Measurements from ENCODE around the gene PPP1R16B.

Gene PPP1R16B

GRCh38 chr20:38779247-38780097 is 26.0 kb upstream of the PPP1R16B start:
- peak; percentile 85 for DNase-seq (ENCODE audit: low read depth, low spot score)
- H3K9me3 ChIP-seq (ENCODE audit: insufficient read depth, low read length), result no peaks in the 10 kb centered on the region
- no peaks in the 10 kb centered on the region for H3K27me3 ChIP-seq (ENCODE audit: insufficient read depth, insufficient read length)
- H3K36me3 ChIP-seq (ENCODE audit: insufficient read depth, insufficient read length, low read length), result peaks cover 4% of the 10 kb centered on the region
- no peaks in the 10 kb centered on the region for H3K4me1 ChIP-seq (ENCODE audit: insufficient read depth, insufficient read length)
- TF ChIP-seq SUZ12 (IDR thresholded peaks at IDR 0.05; ENCODE audit: extremely low read depth, insufficient read depth, insufficient read length), result no peak
- TF ChIP-seq ZNF274 (IDR thresholded peaks at IDR 0.05; ENCODE audit: low read depth, low read length), result no peak
- H3K9ac ChIP-seq (ENCODE audit: insufficient read length, low read depth), result no peak overlapping the region
- H3K4me3 ChIP-seq (ENCODE audit: insufficient read length, low read depth), result no peak overlapping the region

GRCh38 chr20:38782275-38782674 is 23.2 kb upstream of the PPP1R16B start:
- Histone ChIP-seq H3K36me3 (ENCODE audit: insufficient read depth, insufficient read length, low read length) (no peaks in the 10 kb centered on the region), H3K9me3 (ENCODE audit: insufficient read depth, low read length) (0 out of 2 replicates have a peak, but pooled peaks cover under 1% of the 10 kb centered on the region), H3K4me1 (ENCODE audit: insufficient read depth, insufficient read length) (no peaks in the 10 kb centered on the region), H3K27me3 (ENCODE audit: insufficient read depth, insufficient read length) (no peaks in the 10 kb centered on the region), H3K4me3 (ENCODE audit: insufficient read length, low read depth) (no peak overlapping the region), H3K9ac (ENCODE audit: insufficient read length, low read depth) (no peak overlapping the region)
- no peak for DNase-seq (ENCODE audit: low read depth, low spot score)
- TF ChIP-seq ZNF274 (IDR thresholded peaks at IDR 0.05; ENCODE audit: low read depth, low read length), result no peak

- TF ChIP-seq ZNF274 (IDR thresholded peaks at IDR 0.05; ENCODE audit: low read depth, low read length) (no peak), SUZ12 (IDR thresholded peaks at IDR 0.05; ENCODE audit: extremely low read depth, insufficient read depth, insufficient read length) (no peak), YY1 (IDR thresholded peaks at IDR 0.05; ENCODE audit: insufficient read depth, insufficient read length) (no peak)
- no peaks in the 10 kb centered on the region for H3K4me1 ChIP-seq (ENCODE audit: insufficient read depth, insufficient read length)
- no peaks in the 10 kb centered on the region for H3K27me3 ChIP-seq (ENCODE audit: insufficient read depth, insufficient read length)
- DNase-seq (ENCODE audit: low read depth, low spot score), result no peak
- no peaks in the 10 kb centered on the region for H3K36me3 ChIP-seq (ENCODE audit: insufficient read depth, insufficient read length, low read length)
- peaks cover 10% of the 10 kb centered on the region; the same call in 1 of the 2 replicates for H3K9me3 ChIP-seq (ENCODE audit: insufficient read depth, low read length)
- H3K4me3 ChIP-seq (ENCODE audit: insufficient read length, low read depth), result no peak overlapping the region
- no peak overlapping the region for H3K9ac ChIP-seq (ENCODE audit: insufficient read length, low read depth)
Observed at GRCh38 chr20:38787870-38788269, 17.6 kb upstream of the PPP1R16B start.

GRCh38 chr20:38789503-38790199 is 15.8 kb upstream of the PPP1R16B start:
- no peak overlapping the region for H3K4me3 ChIP-seq (ENCODE audit: insufficient read length, low read depth)
- TF ChIP-seq YY1 (IDR thresholded peaks at IDR 0.05; ENCODE audit: insufficient read depth, insufficient read length), result no peak
- no peak for TF ChIP-seq ZNF274 (IDR thresholded peaks at IDR 0.05; ENCODE audit: low read depth, low read length)
- TF ChIP-seq SUZ12 (IDR thresholded peaks at IDR 0.05; ENCODE audit: extremely low read depth, insufficient read depth, insufficient read length), result no peak
- peaks cover 10% of the 10 kb centered on the region; the same call in 1 of the 2 replicates for H3K9me3 ChIP-seq (ENCODE audit: insufficient read depth, low read length)
- H3K9ac ChIP-seq (ENCODE audit: insufficient read length, low read depth), result no peak overlapping the region
- DNase-seq (ENCODE audit: low read depth, low spot score), result no peak
- H3K36me3 ChIP-seq (ENCODE audit: insufficient read depth, insufficient read length, low read length), result no peaks in the 10 kb centered on the region
- no peaks in the 10 kb centered on the region for H3K4me1 ChIP-seq (ENCODE audit: insufficient read depth, insufficient read length)
- H3K27me3 ChIP-seq (ENCODE audit: insufficient read depth, insufficient read length), result no peaks in the 10 kb centered on the region

GRCh38 chr20:38790200-38791053 is 15.1 kb upstream of the PPP1R16B start:
- DNase-seq (ENCODE audit: low read depth, low spot score), result no peak
- TF ChIP-seq SUZ12 (IDR thresholded peaks at IDR 0.05; ENCODE audit: extremely low read depth, insufficient read depth, insufficient read length), result no peak
- TF ChIP-seq YY1 (IDR thresholded peaks at IDR 0.05; ENCODE audit: insufficient read depth, insufficient read length), result no peak
- no peak for TF ChIP-seq ZNF274 (IDR thresholded peaks at IDR 0.05; ENCODE audit: low read depth, low read length)
- H3K4me3 ChIP-seq (ENCODE audit: insufficient read length, low read depth), result no peak overlapping the region
- no peaks in the 10 kb centered on the region for H3K4me1 ChIP-seq (ENCODE audit: insufficient read depth, insufficient read length)
- no peaks in the 10 kb centered on the region for H3K27me3 ChIP-seq (ENCODE audit: insufficient read depth, insufficient read length)
- H3K9me3 ChIP-seq (ENCODE audit: insufficient read depth, low read length), result peaks cover 10% of the 10 kb centered on the region; the same call in 1 of the 2 replicates
- H3K36me3 ChIP-seq (ENCODE audit: insufficient read depth, insufficient read length, low read length), result no peaks in the 10 kb centered on the region
- H3K9ac ChIP-seq (ENCODE audit: insufficient read length, low read depth), result no peak overlapping the region

GRCh38 chr20:38791291-38791690 is 14.2 kb upstream of the PPP1R16B start:
- H3K9ac ChIP-seq (ENCODE audit: insufficient read length, low read depth), result no peak overlapping the region
- H3K36me3 ChIP-seq (ENCODE audit: insufficient read depth, insufficient read length, low read length), result no peaks in the 10 kb centered on the region
- H3K9me3 ChIP-seq (ENCODE audit: insufficient read depth, low read length), result peaks cover 10% of the 10 kb centered on the region; the same call in 1 of the 2 replicates
- no peaks in the 10 kb centered on the region for H3K27me3 ChIP-seq (ENCODE audit: insufficient read depth, insufficient read length)
- TF ChIP-seq YY1 (IDR thresholded peaks at IDR 0.05; ENCODE audit: insufficient read depth, insufficient read length) (no peak), SUZ12 (IDR thresholded peaks at IDR 0.05; ENCODE audit: extremely low read depth, insufficient read depth, insufficient read length) (no peak), ZNF274 (IDR thresholded peaks at IDR 0.05; ENCODE audit: low read depth, low read length) (no peak)
- no peaks in the 10 kb centered on the region for H3K4me1 ChIP-seq (ENCODE audit: insufficient read depth, insufficient read length)
- no peak for DNase-seq (ENCODE audit: low read depth, low spot score)
- no peak overlapping the region for H3K4me3 ChIP-seq (ENCODE audit: insufficient read length, low read depth)

All from NT2/D1 (cell line).